ENCODE results near the gene CTBS.

CTBS gene

DNA sequence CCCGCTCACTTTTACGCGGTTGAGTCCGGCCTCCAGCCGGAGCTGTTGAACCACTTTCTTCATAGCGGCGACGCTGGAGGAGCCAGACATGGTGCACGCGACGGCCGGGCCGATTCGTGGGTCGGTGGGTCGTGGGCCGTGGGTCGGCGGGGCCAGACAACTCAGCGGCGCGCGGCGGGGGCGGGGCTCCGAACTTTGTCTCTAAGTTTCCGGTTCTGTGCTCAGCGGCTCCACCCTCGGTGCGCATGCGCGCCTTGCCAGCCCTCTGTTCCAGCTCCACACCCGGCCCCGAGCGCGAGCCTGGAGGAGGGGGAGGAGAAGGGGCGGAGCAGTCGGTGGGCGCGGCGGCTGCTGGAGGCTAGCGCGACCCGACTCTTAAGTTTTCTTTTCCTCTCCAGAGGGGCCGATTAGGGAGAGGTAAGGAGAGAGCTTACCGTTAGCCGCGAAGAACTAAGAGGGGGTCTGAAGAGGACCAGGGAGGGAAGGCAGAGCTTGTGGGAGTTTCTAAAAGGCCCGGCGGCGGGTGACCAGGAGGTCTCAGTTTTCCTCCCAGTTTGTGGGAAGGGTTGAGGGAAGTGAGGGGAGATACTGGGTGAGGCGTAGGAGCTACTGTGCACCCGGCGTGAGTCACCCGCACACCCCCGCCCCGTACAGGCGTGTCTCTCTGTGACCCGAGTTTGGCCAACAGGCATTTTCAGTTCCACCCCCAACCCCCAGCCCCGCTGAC is 68.1 kb downstream of the CTBS start, which contains the start of the genes GNG5 and SPATA1:
TSS of gene GNG5 (minus strand) at position 580 of the 727 bp plus-strand sequence. CDS start at position 90, 490 bp downstream.
TSS of gene SPATA1 (plus strand) at position 385 of the 727 bp plus-strand sequence. CDS start 9,974 bp downstream, outside the sequence.
- DNase-seq (ENCODE audit: low read depth in 2 of 2) = peak; percentile 96

DNA sequence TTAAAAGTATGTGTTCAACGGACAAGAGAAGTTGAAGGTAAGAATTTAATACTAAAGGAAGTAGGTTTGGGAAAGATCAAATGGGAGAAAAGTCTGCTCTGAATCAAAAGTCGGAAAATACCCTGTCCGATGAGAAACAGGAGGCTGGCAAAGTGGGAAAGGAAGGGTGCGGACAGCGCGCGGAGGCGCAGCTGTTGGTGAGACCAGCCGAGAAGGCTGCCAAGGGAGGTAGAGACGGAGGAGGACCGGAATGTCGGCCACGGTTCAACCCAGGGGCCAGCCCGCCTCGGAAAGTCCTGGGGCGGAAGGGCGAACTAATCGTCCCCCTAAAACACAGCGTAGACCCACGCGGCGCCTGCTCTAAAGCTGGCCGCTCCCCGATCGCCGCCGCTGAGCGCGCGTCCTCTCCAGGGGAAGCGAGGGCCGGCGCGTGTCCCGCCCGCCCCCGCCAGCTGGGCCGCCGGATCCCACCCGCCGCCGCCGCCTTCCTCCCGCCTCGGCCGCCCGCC is 68.7 kb downstream of the CTBS start:
- DNase-seq (ENCODE audit: low read depth in 2 of 2) = no peak

DNA sequence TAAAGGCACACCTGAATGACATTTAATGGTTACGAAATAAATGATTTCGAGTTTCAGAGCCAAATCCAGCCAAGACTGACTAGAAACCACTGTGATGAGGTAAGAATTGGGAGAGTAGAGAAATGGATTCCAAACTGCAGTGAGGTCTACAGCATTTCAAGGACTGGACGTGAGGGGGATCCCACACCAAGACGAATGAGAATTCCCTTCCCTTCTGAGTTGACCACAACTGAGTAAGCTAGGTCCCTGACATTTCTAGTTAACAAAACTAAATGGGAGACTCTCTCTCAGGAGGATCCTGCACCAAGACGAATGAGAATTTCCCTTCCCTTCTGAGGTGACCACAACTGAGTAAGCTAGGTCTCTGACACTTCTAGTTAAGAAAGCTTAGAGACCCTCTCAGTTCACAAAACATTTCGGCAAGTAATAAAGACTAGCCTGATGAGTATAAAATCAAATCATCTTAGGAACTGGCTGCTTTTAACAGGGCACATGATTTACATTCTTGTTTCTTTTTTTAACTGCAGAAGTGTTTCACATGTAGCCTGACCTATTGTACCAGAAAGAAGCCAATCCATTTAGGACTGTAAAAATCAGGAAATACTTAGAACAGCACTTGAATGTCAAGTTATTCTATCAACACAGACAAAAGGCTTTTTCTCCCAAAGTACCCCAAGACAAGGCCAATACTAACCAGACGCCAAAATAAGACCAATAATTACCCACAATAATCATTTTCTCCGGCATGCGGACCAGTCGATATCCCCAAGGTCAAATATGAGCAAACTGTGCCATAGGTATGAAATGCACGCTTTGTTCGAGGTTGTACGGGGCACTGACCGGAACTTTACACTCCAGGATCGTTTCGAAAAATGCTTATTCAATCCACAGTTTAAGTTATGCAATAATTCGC is 69.4 kb downstream of the CTBS start:
- no peak for DNase-seq (ENCODE audit: low read depth in 2 of 2)

DNA sequence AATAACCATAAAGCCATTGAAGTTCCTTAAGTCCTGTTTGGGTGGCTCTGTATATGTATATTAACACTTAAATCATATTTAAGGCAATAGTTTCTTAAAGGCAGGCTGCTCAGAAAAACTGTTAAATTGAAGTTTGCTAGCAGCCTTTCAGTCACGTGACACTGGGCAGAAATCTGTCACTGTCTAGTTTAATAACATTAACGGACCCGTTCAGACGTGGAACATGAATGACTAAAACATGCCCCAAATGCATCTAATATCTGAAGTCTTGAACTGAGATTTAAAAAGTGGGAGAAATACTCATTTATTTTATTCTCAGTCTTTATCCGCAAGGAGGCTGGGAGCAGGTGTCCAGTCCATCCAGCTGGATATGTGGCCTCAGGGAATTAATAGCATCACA is 71.3 kb downstream of the CTBS start:
- DNase-seq (ENCODE audit: low read depth in 2 of 2) = no peak

Data from activated CD8-positive, alpha-beta memory T cell treated with anti-CD3 and anti-CD28 coated beads for 4 hours (primary cell).